H9 (cell line): ENCODE results near the gene ONECUT3. TPM values are rescaled to one million over a fixed set of nuclear protein-coding genes. Genes with fewer than 3 reads are reported as not detected.

ENCODE experiments used
- DNase-seq: peaks from one replicate; pipeline ENCODE4 v3.0.0-alpha.2; 2017
- H2AFZ ChIP-seq: one replicate; pipeline ENCODE4 v1.6.1; 2013; ENCODE audit warnings: mild to moderate bottlenecking, low read length, control low read depth, moderate library complexity
- H2AK5ac ChIP-seq: 2 replicates; pipeline ENCODE4 v1.6.1; 2013; ENCODE audit warnings: low read length, control low read depth, mixed read lengths; ENCODE audit not compliant: insufficient read length
- H2BK120ac ChIP-seq: one replicate; pipeline ENCODE4 v1.6.1; 2013; ENCODE audit warnings: low read depth, mild to moderate bottlenecking, low read length, control low read depth, inconsistent platforms; ENCODE audit not compliant: poor library complexity, severe bottlenecking
- H2BK12ac ChIP-seq: 2 replicates; pipeline ENCODE4 v1.6.1; 2013; ENCODE audit warnings: low read length, control low read depth, mixed read lengths, low read depth; ENCODE audit not compliant: insufficient read length
- H2BK15ac ChIP-seq: 2 replicates; pipeline ENCODE4 v1.6.1; 2013; ENCODE audit warnings: low read depth, low read length, control low read depth
- H2BK20ac ChIP-seq: one replicate; pipeline ENCODE4 v1.6.1; 2013; ENCODE audit warnings: low read depth, mild to moderate bottlenecking, low read length, control low read depth, inconsistent platforms; ENCODE audit not compliant: poor library complexity, severe bottlenecking
- H2BK5ac ChIP-seq: 2 replicates; pipeline ENCODE4 v1.6.1; 2013; ENCODE audit warnings: low read length, control low read depth, mixed read lengths; ENCODE audit not compliant: insufficient read length
- H3K14ac ChIP-seq: 2 replicates; pipeline ENCODE4 v1.6.1; 2013; ENCODE audit warnings: low read length, control low read depth; ENCODE audit not compliant: insufficient read depth
- H3K18ac ChIP-seq: 2 replicates; pipeline ENCODE4 v1.6.1; 2013; ENCODE audit warnings: low read depth, mild to moderate bottlenecking, mixed read lengths, low read length, control low read depth; ENCODE audit not compliant: insufficient read length
- H3K23ac ChIP-seq: 2 replicates; pipeline ENCODE4 v1.6.1; 2013; ENCODE audit warnings: low read length, control low read depth, mixed read lengths, low read depth; ENCODE audit not compliant: insufficient read length
- H3K23me2 ChIP-seq: 2 replicates; pipeline ENCODE4 v1.6.1; 2013; ENCODE audit warnings: low read depth, mild to moderate bottlenecking, mixed read lengths, low read length, control low read depth; ENCODE audit not compliant: insufficient read length, poor library complexity, severe bottlenecking
- H3K27ac ChIP-seq: 2 replicates; pipeline ENCODE4 v1.5.1; 2013; ENCODE audit warnings: low read length, control low read depth, mixed read lengths, low read depth; ENCODE audit not compliant: insufficient read length
- H3K27me3 ChIP-seq: 2 replicates; pipeline ENCODE4 v1.6.1; 2013; ENCODE audit warnings: low read length, control low read depth, inconsistent platforms; ENCODE audit not compliant: insufficient read depth
- H3K4ac ChIP-seq: 2 replicates; pipeline ENCODE4 v1.6.1; 2013; ENCODE audit warnings: low read depth, mild to moderate bottlenecking, control low read depth, inconsistent platforms, low read length, moderate library complexity
- H3K4me1 ChIP-seq: 2 replicates; pipeline ENCODE4 v1.6.1; 2013; ENCODE audit warnings: low read length, control low read depth, inconsistent platforms; ENCODE audit not compliant: insufficient read depth
- H3K4me2 ChIP-seq: 2 replicates; pipeline ENCODE4 v1.6.1; 2013; ENCODE audit warnings: low read length, control low read depth, mixed read lengths; ENCODE audit not compliant: insufficient read length, insufficient read depth
- H3K56ac ChIP-seq: 2 replicates; pipeline ENCODE4 v1.6.1; 2013; ENCODE audit warnings: low read depth, mild to moderate bottlenecking, mixed read lengths, low read length, control low read depth; ENCODE audit not compliant: insufficient read length
- H3K79me1 ChIP-seq: 2 replicates; pipeline ENCODE4 v1.6.1; 2013; ENCODE audit warnings: low read depth, mild to moderate bottlenecking, moderate library complexity, low read length, control low read depth, inconsistent platforms; ENCODE audit not compliant: insufficient read depth, poor library complexity, severe bottlenecking
- H3K79me2 ChIP-seq: 2 replicates; pipeline ENCODE4 v1.6.1; 2013; ENCODE audit warnings: low read length, control low read depth, inconsistent platforms; ENCODE audit not compliant: insufficient read depth
- H3K9ac ChIP-seq: 2 replicates; pipeline ENCODE4 v1.6.1; 2013; ENCODE audit warnings: low read length, control low read depth, mixed read lengths; ENCODE audit not compliant: insufficient read length; ENCODE audit errors: extremely low read depth
- H3K9me3 ChIP-seq: one replicate; pipeline ENCODE4 v1.6.1; 2013; ENCODE audit warnings: low read depth, low read length, inconsistent platforms; ENCODE audit not compliant: control insufficient read depth
- H3T11ph ChIP-seq: one replicate; pipeline ENCODE4 v1.6.1; 2013; ENCODE audit warnings: mild to moderate bottlenecking, low read length, control low read depth, inconsistent platforms
- H4K20me1 ChIP-seq: one replicate; pipeline ENCODE4 v1.6.1; 2013; ENCODE audit not compliant: control insufficient read depth, insufficient read length, insufficient read depth
- H4K5ac ChIP-seq: 2 replicates; pipeline ENCODE4 v1.6.1; 2013; ENCODE audit warnings: low read depth, mild to moderate bottlenecking, mixed read lengths, low read length, control low read depth; ENCODE audit not compliant: insufficient read length
- H4K8ac ChIP-seq: replicated peaks from 2 replicates; pipeline ENCODE4 v1.6.1; 2013; ENCODE audit warnings: low read length, control low read depth, mixed read lengths, low read depth; ENCODE audit not compliant: insufficient read length
- H4K91ac ChIP-seq: 2 replicates; pipeline ENCODE4 v1.6.1; 2013; ENCODE audit warnings: low read depth, mild to moderate bottlenecking, moderate library complexity, mixed read lengths, low read length, control low read depth; ENCODE audit not compliant: insufficient read length
- H3K27ac Mint-ChIP-seq, 3 experiments: 2 replicates in 2 of 3; 3 replicates in 1 of 3; pipeline ENCODE4 v1.8.0; 2020 to 2021; ENCODE audit warnings: mixed read lengths in 3 of 3, mild to moderate bottlenecking in 1 of 3, moderate library complexity in 1 of 3
- H3K27me3 Mint-ChIP-seq: 2 replicates; pipeline ENCODE4 v1.8.0; 2021; ENCODE audit warnings: low read depth, mild to moderate bottlenecking, moderate library complexity, mixed read lengths
- H3K36me3 Mint-ChIP-seq, 3 experiments: 2 replicates in 2 of 3; 3 replicates in 1 of 3; pipeline ENCODE4 v1.8.0; 2020 to 2021; ENCODE audit warnings: low read depth in 3 of 3, mixed read lengths in 3 of 3; ENCODE audit not compliant: insufficient read depth in 1 of 3
- H3K4me1 Mint-ChIP-seq, 2 experiments: 2 replicates each; pipeline ENCODE4 v1.8.0; 2020; ENCODE audit warnings: mixed read lengths in 2 of 2
- H3K4me3 Mint-ChIP-seq, 2 experiments: 2 replicates in 1 of 2; 3 replicates in 1 of 2; pipeline ENCODE4 v1.8.0; 2020 to 2021; ENCODE audit warnings: mild to moderate bottlenecking in 2 of 2, mixed read lengths in 2 of 2, moderate library complexity in 1 of 2
- H3K9me3 Mint-ChIP-seq, 2 experiments: 2 replicates in 1 of 2; 3 replicates in 1 of 2; pipeline ENCODE4 v1.8.0; 2020; ENCODE audit warnings: mild to moderate bottlenecking in 2 of 2, mixed read lengths in 2 of 2, moderate library complexity in 1 of 2
- CTCF ChIP-seq: fragments of 200-600 bp; sonication (generic); conservative IDR thresholded peaks from 3 replicates; pipeline ENCODE4 v1.8.0; 2021; ENCODE audit warnings: antibody characterized with exemption, mild to moderate bottlenecking
- WGBS: extraction: QIAGEN DNeasy Blood & Tissue Kit; methylation state at CpG from one replicate; pipeline ENCODE4 v1.1.7; 2013; ENCODE audit warnings: missing lambda C conversion rate, low lambda C conversion rate, mixed read lengths; ENCODE audit not compliant: insufficient read length; ENCODE audit errors: extremely low coverage; 5-methylcytosine and 5-hydroxymethylcytosine counted together
- total RNA-seq: library from RNA; stranded (reverse); gene quantifications from 2 replicates; pipeline ENCODE4 v1.2.1, GENCODE V29; 2021

The ONECUT3 gene
- total RNA-seq, 1 experiment from 2014 or later, result 0.04 TPM

DNA sequence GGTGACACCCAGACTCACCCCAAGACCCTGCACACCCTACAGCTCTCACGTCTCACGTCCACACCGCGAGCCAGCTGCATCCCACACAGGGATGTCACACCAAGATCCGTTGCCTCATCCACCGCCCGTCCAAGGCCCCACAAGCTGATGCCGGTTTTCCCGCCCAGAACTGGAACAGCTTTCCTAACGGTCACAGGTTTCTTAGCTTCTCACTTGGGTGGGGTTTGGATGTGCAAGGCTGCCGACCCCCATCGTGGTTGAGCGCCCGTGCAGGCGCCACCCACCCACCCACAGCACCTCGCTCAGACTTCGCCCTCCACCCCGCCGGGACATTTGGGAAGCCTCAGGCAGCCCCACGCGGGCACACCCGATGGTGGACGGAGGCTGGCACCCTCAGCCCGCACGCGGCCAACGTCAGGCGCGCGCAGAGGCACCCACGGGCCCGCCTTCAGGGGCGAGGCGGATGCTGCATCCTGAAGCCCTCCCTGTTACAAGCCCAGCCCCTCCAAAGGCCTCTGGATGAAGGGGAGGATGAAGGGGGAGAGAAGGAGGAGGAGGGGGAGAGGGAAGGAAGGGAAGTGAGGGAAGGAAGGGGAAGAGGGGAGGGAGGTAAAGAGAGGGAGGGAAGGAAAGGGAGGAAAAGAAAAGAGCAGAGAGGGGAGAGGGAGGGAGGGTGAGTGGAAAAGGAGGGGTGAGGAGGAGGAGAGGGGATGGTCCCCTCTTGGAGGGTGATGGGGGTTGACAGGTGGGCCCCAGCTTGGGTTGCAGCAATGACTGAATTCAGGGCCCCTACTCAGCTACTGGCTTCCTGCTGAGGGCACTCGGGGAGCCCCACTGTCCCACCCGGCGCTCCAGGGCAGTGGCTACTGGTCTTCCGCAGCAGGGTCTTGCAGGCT is 12.8 kb downstream of the ONECUT3 start:
- H3K27me3 Mint-ChIP-seq, result peaks cover 99% of the 10 kb centered on the region
- H3K36me3 Mint-ChIP-seq, result peaks cover 0 to 7% (median 0%) of the 10 kb centered on the region in 3 experiments; a peak in 3 of 7 replicates
- Histone ChIP-seq H3K18ac (peak overlapping the region; percentile 66), H3K14ac (no peak overlapping the region), H3K56ac (no peak overlapping the region), H2BK12ac (no peak overlapping the region), H3K9me3 (peaks cover 7% of the 10 kb centered on the region), H4K20me1 (peaks cover 4% of the 10 kb centered on the region), H3K4ac (no peak overlapping the region), H2BK5ac (no peak overlapping the region), H3K4me1 (0 out of 2 replicates have a peak, but pooled peaks cover 4% of the 10 kb centered on the region), H4K8ac (no peak overlapping the region), H3K4me2 (no peak overlapping the region), H3K27ac (no peak overlapping the region), H2BK15ac (no peak overlapping the region), H2BK120ac (no peak overlapping the region), H2AK5ac (no peak overlapping the region), H3K9ac (no peak overlapping the region), H3K27me3 (peaks cover 68% of the 10 kb centered on the region), H4K5ac (no peak overlapping the region), H2BK20ac (no peak overlapping the region), H3K23me2 (no peaks in the 10 kb centered on the region), H2AFZ (no peak overlapping the region), H4K91ac (no peak overlapping the region), H3K79me2 (no peaks in the 10 kb centered on the region), H3K23ac (no peak overlapping the region), H3T11ph (no peak overlapping the region), H3K79me1 (no peaks in the 10 kb centered on the region)
- peaks cover 0 to 40% of the 10 kb centered on the region in 2 experiments; a peak in 3 of 4 replicates for H3K4me1 Mint-ChIP-seq
- H3K27ac Mint-ChIP-seq, result no peak overlapping the region
- WGBS, result no CpG with 5 or more reads among the region's 38 CpGs
- TF ChIP-seq CTCF, result no peak
- H3K9me3 Mint-ChIP-seq, result peaks cover 13 to 28% of the 10 kb centered on the region in 2 experiments
- DNase-seq, result no peak
- peak overlapping the region in 1 of 2 experiments; percentile 53; a peak in 1 of 5 replicates for H3K4me3 Mint-ChIP-seq
